DMS79 treated with DMSO at 0.1 percent for 48 hours (cell line): Measurements from ENCODE around the gene ESPNL.
"Not testable (repeated sequence)": the region's sequence is repeated elsewhere in the genome, so short reads cannot be mapped to it uniquely, and the experiment has no call there.

ENCODE experiments used
- DNase-seq: peaks from one replicate; lab custom pipeline; 2025; lab: John Stamatoyannopoulos, UW

ESPNL gene

GRCh38 chr2:238115709-238116108, 15.6 kb downstream of the ESPNL start:
- DNase-seq: not testable (repeated sequence)

- no peak for DNase-seq
Measured at GRCh38 chr2:238116298-238117198, 16.4 kb downstream of the ESPNL start.

GRCh38 chr2:238117199-238118154, 17.3 kb downstream of the ESPNL start:
- DNase-seq: no peak

- no peak for DNase-seq
Measured at GRCh38 chr2:238119756-238120462, 19.8 kb downstream of the ESPNL start.

GRCh38 chr2:238120463-238121298, 20.5 kb downstream of the ESPNL start:
- no peak for DNase-seq

GRCh38 chr2:238121511-238122286, 21.6 kb downstream of the ESPNL start:
- no peak for DNase-seq

GRCh38 chr2:238122287-238123217, 22.4 kb downstream of the ESPNL start:
- no peak for DNase-seq

- no peak for DNase-seq
Measured at GRCh38 chr2:238123218-238123971, 23.3 kb downstream of the ESPNL start.

GRCh38 chr2:238123991-238124470, 23.9 kb downstream of the ESPNL start:
- no peak for DNase-seq

- DNase-seq: no peak
Measured at GRCh38 chr2:238124488-238125126, 24.5 kb downstream of the ESPNL start.

- DNase-seq: no peak
Measured at GRCh38 chr2:238125127-238125885, 25.2 kb downstream of the ESPNL start.

- no peak for DNase-seq
Measured at GRCh38 chr2:238126338-238126737, 26.2 kb downstream of the ESPNL start.

GRCh38 chr2:238126775-238127164, 26.6 kb downstream of the ESPNL start:
- DNase-seq: no peak

GRCh38 chr2:238127165-238128060, 27.3 kb downstream of the ESPNL start:
- DNase-seq: no peak

GRCh38 chr2:238128061-238128440, 27.9 kb downstream of the ESPNL start:
- no peak for DNase-seq

- DNase-seq: no peak
Measured at GRCh38 chr2:238128534-238129001, 28.4 kb downstream of the ESPNL start.
